RWPE1 (cell line): ENCODE results near the gene TRIM42.

Experiments used
- CTCF ChIA-PET: fragments of 350-600 bp; sonication (Branson Sonifier 250); formaldehyde crosslinking; extraction: SDS; loops from one replicate; lab custom pipeline; 2021; lab: Yijun Ruan, JAX
- POLR2A ChIA-PET: fragments of 400-600 bp; formaldehyde crosslinking; extraction: SDS; loops from one replicate; lab custom pipeline; 2020; ENCODE audit warnings: antibody characterized with exemption; ENCODE audit not compliant: low non-redundant PET; lab: Yijun Ruan, JAX
- DNase-seq: peaks from one replicate; pipeline ENCODE4 v3.0.0; 2012; ENCODE audit warnings: low spot score
- H3K27ac ChIP-seq: fragments of 450-650 bp; 2 replicates; pipeline ENCODE4 v1.5.1; 2017
- TF ChIP-seq, protein P1 (sequence below): fragments of 450-650 bp; conservative IDR thresholded peaks from 2 replicates; pipeline ENCODE4 v1.5.1; 2017; ENCODE audit warnings: low read depth, mild to moderate bottlenecking

Gene TRIM42

DNA sequence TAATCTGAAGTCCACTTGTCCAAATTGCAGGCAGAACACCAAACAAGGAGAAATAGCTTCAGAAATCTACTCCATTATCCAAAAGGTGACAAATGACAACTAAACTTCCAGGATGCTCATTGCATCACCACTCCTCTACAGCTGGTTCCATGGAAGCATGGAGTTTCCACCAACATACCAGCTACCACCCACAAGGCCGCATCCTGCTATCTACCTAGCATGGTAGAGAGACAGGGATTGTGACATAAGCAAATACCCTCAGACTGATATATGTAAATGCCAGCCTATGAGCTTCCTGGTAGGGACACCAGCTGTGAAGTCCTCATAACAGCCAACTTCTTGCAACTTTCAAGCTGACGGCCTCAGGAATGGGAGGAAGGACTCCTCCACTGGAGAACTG lies at the start of gene TRIM42:
Gene TRIM42 (plus strand): TSS at position 301 of the 400 bp plus-strand sequence. CDS start 166 bp downstream, outside the sequence.
- TF ChIP-seq, protein P1, sequence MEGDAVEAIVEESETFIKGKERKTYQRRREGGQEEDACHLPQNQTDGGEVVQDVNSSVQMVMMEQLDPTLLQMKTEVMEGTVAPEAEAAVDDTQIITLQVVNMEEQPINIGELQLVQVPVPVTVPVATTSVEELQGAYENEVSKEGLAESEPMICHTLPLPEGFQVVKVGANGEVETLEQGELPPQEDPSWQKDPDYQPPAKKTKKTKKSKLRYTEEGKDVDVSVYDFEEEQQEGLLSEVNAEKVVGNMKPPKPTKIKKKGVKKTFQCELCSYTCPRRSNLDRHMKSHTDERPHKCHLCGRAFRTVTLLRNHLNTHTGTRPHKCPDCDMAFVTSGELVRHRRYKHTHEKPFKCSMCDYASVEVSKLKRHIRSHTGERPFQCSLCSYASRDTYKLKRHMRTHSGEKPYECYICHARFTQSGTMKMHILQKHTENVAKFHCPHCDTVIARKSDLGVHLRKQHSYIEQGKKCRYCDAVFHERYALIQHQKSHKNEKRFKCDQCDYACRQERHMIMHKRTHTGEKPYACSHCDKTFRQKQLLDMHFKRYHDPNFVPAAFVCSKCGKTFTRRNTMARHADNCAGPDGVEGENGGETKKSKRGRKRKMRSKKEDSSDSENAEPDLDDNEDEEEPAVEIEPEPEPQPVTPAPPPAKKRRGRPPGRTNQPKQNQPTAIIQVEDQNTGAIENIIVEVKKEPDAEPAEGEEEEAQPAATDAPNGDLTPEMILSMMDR = no peak
- ChIA-PET CTCF (interaction anchor here (0.7 kb wide), 1 partner anchor 28 kb away, joined by 4 read pairs; no protein-coding TSS in a partner anchor), POLR2A (no interaction called here)
- no peak within 1 kb of the TSS for H3K27ac ChIP-seq
- no peak for DNase-seq

GRCh38 chr3:140628606-140629005 lies 49.3 kb upstream of the TRIM42 start:
- DNase-seq = no peak
- ChIA-PET CTCF (no interaction called here), POLR2A (no interaction called here)
- H3K27ac ChIP-seq = no peak overlapping the region
- TF ChIP-seq, protein P1 = no peak

- POLR2A ChIA-PET = no interaction called here
- TF ChIP-seq, protein P1 = no peak
- peak; percentile 78 for DNase-seq
- H3K27ac ChIP-seq = no peak overlapping the region
- CTCF ChIA-PET = interaction anchor here (0.5 to 0.6 kb wide), 2 partner anchors 90 to 118 kb away, joined by 3 to 4 read pairs; no protein-coding TSS in a partner anchor
Measured at GRCh38 chr3:140629357-140630137, 48.3 kb upstream of the TRIM42 start.

- no peak for DNase-seq
- TF ChIP-seq, protein P1 = no peak
- ChIA-PET POLR2A (no interaction called here), CTCF (interaction anchor here (0.6 kb wide), 1 partner anchor 90 kb away, joined by 3 read pairs; no protein-coding TSS in a partner anchor)
- no peak overlapping the region for H3K27ac ChIP-seq
Measured at GRCh38 chr3:140630366-140630765, 47.5 kb upstream of the TRIM42 start.

DNA sequence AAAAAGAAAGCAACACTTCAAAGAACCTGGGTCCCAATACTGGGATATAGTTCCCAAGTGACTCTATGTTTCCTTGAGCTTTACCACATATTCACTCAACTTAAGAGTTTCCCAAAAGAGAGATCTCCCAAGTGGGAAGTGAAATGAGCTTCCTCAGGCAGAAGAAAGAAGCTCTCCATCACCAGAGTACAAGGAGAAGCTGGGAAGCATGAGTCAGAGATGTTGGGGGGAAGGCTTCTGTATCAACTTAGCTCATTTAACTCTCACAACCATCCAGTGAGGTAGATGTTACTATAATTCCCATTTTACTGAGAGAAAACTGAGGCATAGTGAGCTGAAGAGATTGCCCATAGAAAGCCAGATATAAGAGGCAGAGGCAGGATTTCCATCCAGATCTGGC lies 47.0 kb upstream of the TRIM42 start:
- no peak for DNase-seq
- H3K27ac ChIP-seq = no peak overlapping the region
- TF ChIP-seq, protein P1 = no peak
- CTCF ChIA-PET = no interaction called here
- POLR2A ChIA-PET = no interaction called here

DNA sequence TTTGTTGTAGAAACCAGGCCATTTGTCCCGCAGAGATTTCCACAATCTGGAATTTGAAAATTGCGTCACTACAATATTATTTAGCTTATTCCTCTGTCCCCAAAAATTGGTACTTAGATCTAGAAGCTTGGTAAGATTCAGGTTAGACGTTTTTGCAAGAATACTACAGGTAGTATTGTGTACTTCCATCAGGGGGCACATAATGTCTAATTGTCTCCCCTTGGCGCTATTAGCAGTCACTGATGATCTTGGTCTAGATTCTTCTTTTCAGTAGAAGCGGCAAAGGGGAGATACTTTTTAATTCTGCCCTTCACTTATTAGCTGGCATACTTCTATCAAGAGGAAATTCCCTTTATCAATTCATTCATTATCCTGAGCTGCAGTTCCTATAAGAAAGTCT lies 42.6 kb upstream of the TRIM42 start:
- CTCF ChIA-PET = interaction anchor here (0.7 kb wide), 1 partner anchor 270 kb away, joined by 3 read pairs; no protein-coding TSS in a partner anchor

More for the DNA sequence above, 42.6 kb upstream of the TRIM42 start:
- TF ChIP-seq, protein P1 = no peak
- H3K27ac ChIP-seq = no peak overlapping the region
- POLR2A ChIA-PET = no interaction called here
- no peak for DNase-seq
